Keratinocyte (primary cell): ENCODE data around the gene PLSCR4. TPM values are rescaled to one million over a fixed set of nuclear protein-coding genes. Genes with fewer than 3 reads are reported as not detected.

ENCODE experiments used
- DNase-seq: peaks from one replicate; pipeline ENCODE4 v3.0.0-alpha.2; 2011; ENCODE audit warnings: low read depth, missing footprints, low spot score
- FAIRE-seq: peaks from 2 replicates; lab custom pipeline; 2011; peaks lifted over from hg19 to GRCh38; lab: Jason Lieb, UNC
- H2AFZ ChIP-seq: 2 replicates; pipeline ENCODE4 v1.6.0; 2012; ENCODE audit warnings: low read length, control low read depth, inconsistent platforms; ENCODE audit not compliant: control insufficient read depth
- H3K27ac ChIP-seq: 2 replicates; pipeline ENCODE4 v1.5.1; 2011; ENCODE audit warnings: low read length; ENCODE audit not compliant: control insufficient read depth, insufficient read depth
- H3K27me3 ChIP-seq: 3 replicates; pipeline ENCODE4 v1.6.0; 2011; ENCODE audit warnings: low read length; ENCODE audit not compliant: control insufficient read depth, insufficient read depth; ENCODE audit errors: extremely low read depth
- H3K36me3 ChIP-seq, 2 experiments: 2 replicates in 1 of 2; 3 replicates in 1 of 2; pipeline ENCODE4 v1.5.1; 2011; ENCODE audit warnings: low read length in 2 of 2, mild to moderate bottlenecking in 1 of 2; ENCODE audit not compliant: control insufficient read depth in 2 of 2, insufficient read depth in 2 of 2; ENCODE audit errors: extremely low read depth in 1 of 2
- H3K4me1 ChIP-seq: 3 replicates; pipeline ENCODE4 v1.5.1; 2011; ENCODE audit warnings: low read length; ENCODE audit not compliant: control insufficient read depth, insufficient read depth; ENCODE audit errors: extremely low read depth
- H3K4me2 ChIP-seq: 3 replicates; pipeline ENCODE4 v1.6.0; 2011; ENCODE audit warnings: low read depth, low read length; ENCODE audit not compliant: control insufficient read depth, insufficient read depth; ENCODE audit errors: extremely low read depth
- H3K4me3 ChIP-seq, 3 experiments: fragments of 200-600 bp in 1 of 3; sonication (generic) in 1 of 3; 2 replicates in 2 of 3; 3 replicates in 1 of 3; pipeline ENCODE4 v1.5.1; 2011 to 2016; ENCODE audit warnings: low read length in 3 of 3, mild to moderate bottlenecking in 3 of 3, control low read depth in 2 of 3, inconsistent platforms in 1 of 3, low read depth in 1 of 3, mixed read lengths in 1 of 3, mixed run types in 1 of 3, moderate library complexity in 1 of 3; ENCODE audit not compliant: control insufficient read depth in 2 of 3, insufficient read depth in 2 of 3; ENCODE audit errors: extremely low read depth in 1 of 3
- H3K79me2 ChIP-seq: 2 replicates; pipeline ENCODE4 v1.6.0; 2012; ENCODE audit warnings: low read length; ENCODE audit not compliant: control insufficient read depth, insufficient read depth
- H3K9ac ChIP-seq: 3 replicates; pipeline ENCODE4 v1.6.0; 2011; ENCODE audit warnings: low read length; ENCODE audit not compliant: control insufficient read depth, insufficient read depth; ENCODE audit errors: extremely low read depth
- H3K9me1 ChIP-seq: 3 replicates; pipeline ENCODE4 v1.6.0; 2011; ENCODE audit warnings: low read length; ENCODE audit not compliant: control insufficient read depth, insufficient read depth; ENCODE audit errors: extremely low read depth
- H3K9me3 ChIP-seq: 2 replicates; pipeline ENCODE4 v1.5.1; 2012; ENCODE audit warnings: low read depth, low read length; ENCODE audit not compliant: control insufficient read depth
- H4K20me1 ChIP-seq: 3 replicates; pipeline ENCODE4 v1.6.0; 2011; ENCODE audit warnings: low read length; ENCODE audit not compliant: control insufficient read depth, insufficient read depth; ENCODE audit errors: extremely low read depth
- EZH2 ChIP-seq: IDR thresholded peaks from one replicate; pipeline ENCODE4 v1.6.1; 2012; ENCODE audit warnings: inconsistent platforms, mild to moderate bottlenecking, low read length, moderate library complexity
- dilution Hi-C: fragments of 300-500 bp; cut with MboI; formaldehyde crosslinking; loops from one replicate; pipeline ENCODE4 v1.7.0; 2020; ENCODE audit warnings: low sequenced_read_pairs; ENCODE audit not compliant: extremely low pct_ligation_motif_present
- polyA plus RNA-seq, 5 experiments: library from polyadenylated mRNA; depleted of rRNA in 3 of 5; stranded (reverse) in 3 of 5; stranded (forward) in 1 of 5; unstranded in 1 of 5; fragments of >200 nt; gene quantifications; 1 replicate in 1 of 5; 2 replicates in 3 of 5; 3 replicates in 1 of 5; pipeline versions ENCODE4 v1.2.1 to v1.2.3, GENCODE V29; 2011 to 2012; ENCODE audit warnings: missing spikeins in 2 of 5, low read depth in 1 of 5, low replicate concordance in 1 of 5
- TF ChIP-seq, protein P1 (sequence below), 3 experiments: IDR thresholded peaks in 1 of 3; conservative IDR thresholded peaks in 1 of 3; optimal IDR thresholded peaks in 1 of 3; 2 replicates in 2 of 3; 3 replicates in 1 of 3; pipeline versions ENCODE3 to v1.5.1; 2011; ENCODE audit warnings: low read length in 3 of 3, mild to moderate bottlenecking in 3 of 3, moderate library complexity in 2 of 3, control low read depth in 1 of 3, inconsistent platforms in 1 of 3; ENCODE audit not compliant: insufficient read depth in 2 of 3; ENCODE audit errors: extremely low read depth in 1 of 3

The PLSCR4 gene
- polyA plus RNA-seq, 1 donor (not counting 4 experiments of a cell fraction or from before 2014, with no cell fraction given): 1.5 TPM

DNA sequence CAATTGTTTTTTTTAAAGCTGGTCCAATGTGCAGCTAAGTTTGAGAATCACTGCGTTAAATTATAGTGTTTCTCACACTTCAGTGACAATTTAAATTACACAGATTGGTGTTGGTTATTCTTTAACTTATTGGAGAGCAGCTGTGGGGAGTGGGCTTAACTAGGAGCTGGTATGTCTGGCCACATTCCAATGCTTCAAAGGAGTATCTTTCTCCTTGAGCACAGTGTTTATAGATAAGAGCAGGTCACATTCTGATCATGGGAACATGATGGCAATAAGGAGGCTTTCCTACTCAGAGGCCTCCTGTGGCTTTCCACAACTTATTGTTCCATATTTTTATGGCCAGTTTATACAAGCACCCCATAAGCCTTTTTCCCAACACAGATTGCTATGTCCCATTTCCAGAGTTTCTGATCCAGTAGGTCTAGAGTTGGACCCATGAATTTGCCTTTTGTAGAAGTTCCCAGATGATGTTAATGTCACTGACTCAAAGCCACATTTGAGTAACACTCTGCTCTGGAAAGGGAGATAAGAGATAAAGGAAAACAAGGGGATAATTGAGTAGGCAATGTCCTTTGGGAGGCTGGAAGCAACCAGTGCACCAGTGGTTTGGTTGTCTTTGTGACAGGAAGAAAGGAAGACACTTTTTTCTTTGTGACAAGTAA, 33.0 kb upstream of the PLSCR4 start:
- Histone ChIP-seq H3K27me3 (no peaks in the 10 kb centered on the region), H3K79me2 (no peaks in the 10 kb centered on the region), H3K4me3 (no peak overlapping the region), H4K20me1 (no peaks in the 10 kb centered on the region), H3K4me2 (no peak overlapping the region), H3K4me1 (no peaks in the 10 kb centered on the region), H2AFZ (no peak overlapping the region), H3K9me3 (no peaks in the 10 kb centered on the region), H3K9me1 (no peaks in the 10 kb centered on the region), H3K36me3 (no peaks in the 10 kb centered on the region), H3K27ac (no peak overlapping the region), H3K9ac (no peak overlapping the region)
- DNase-seq (no peak), FAIRE-seq (no peak)
- dilution Hi-C loops: no loop called here
- TF ChIP-seq, protein P1, sequence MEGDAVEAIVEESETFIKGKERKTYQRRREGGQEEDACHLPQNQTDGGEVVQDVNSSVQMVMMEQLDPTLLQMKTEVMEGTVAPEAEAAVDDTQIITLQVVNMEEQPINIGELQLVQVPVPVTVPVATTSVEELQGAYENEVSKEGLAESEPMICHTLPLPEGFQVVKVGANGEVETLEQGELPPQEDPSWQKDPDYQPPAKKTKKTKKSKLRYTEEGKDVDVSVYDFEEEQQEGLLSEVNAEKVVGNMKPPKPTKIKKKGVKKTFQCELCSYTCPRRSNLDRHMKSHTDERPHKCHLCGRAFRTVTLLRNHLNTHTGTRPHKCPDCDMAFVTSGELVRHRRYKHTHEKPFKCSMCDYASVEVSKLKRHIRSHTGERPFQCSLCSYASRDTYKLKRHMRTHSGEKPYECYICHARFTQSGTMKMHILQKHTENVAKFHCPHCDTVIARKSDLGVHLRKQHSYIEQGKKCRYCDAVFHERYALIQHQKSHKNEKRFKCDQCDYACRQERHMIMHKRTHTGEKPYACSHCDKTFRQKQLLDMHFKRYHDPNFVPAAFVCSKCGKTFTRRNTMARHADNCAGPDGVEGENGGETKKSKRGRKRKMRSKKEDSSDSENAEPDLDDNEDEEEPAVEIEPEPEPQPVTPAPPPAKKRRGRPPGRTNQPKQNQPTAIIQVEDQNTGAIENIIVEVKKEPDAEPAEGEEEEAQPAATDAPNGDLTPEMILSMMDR (optimal IDR thresholded peaks at IDR 0.05 in 1 of 3, IDR thresholded peaks at IDR 0.05 in 1 of 3, conservative IDR thresholded peaks at IDR 0.05 in 1 of 3; ENCODE audit: extremely low read depth in 1 of 3, insufficient read depth in 2 of 3, low read length in 3 of 3): no peak
- no peak for TF ChIP-seq EZH2

DNA sequence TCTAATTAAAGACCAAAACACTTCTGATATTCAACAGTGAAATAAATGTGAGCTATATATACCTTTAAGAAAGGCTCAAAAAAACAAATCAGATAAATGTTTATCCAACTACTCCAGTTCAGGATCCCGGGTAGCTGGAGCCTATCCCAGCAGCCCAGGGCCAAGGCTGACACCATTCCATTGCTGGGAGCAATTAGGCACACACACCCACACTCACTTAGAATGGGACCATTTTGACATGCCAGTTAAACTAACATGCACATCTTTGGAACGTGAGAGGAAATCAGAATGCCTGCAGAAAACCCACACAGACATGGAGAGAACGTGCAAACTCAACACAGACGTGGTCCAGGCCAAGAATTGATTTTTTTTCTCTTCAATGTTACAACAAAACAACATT, 30.0 kb upstream of the PLSCR4 start:
- dilution Hi-C loops: no loop called here
- Histone ChIP-seq H3K79me2 (no peaks in the 10 kb centered on the region), H3K9me1 (no peaks in the 10 kb centered on the region), H3K4me2 (no peak overlapping the region), H3K36me3 (no peaks in the 10 kb centered on the region), H4K20me1 (no peaks in the 10 kb centered on the region), H3K27me3 (no peaks in the 10 kb centered on the region), H3K9ac (no peak overlapping the region), H3K9me3 (no peaks in the 10 kb centered on the region), H3K4me3 (no peak overlapping the region), H2AFZ (no peak overlapping the region), H3K4me1 (no peaks in the 10 kb centered on the region), H3K27ac (no peak overlapping the region)
- no peak for FAIRE-seq
- TF ChIP-seq, protein P1 (optimal IDR thresholded peaks at IDR 0.05 in 1 of 3, IDR thresholded peaks at IDR 0.05 in 1 of 3, conservative IDR thresholded peaks at IDR 0.05 in 1 of 3; ENCODE audit: extremely low read depth in 1 of 3, insufficient read depth in 2 of 3, low read length in 3 of 3): no peak
- no peak for DNase-seq
